GM12872 (cell line): ENCODE measurements around the gene TBR1.

Source experiments
- CTCF ChIP-seq: IDR thresholded peaks from 3 replicates; pipeline ENCODE4 v1.5.1; 2011; ENCODE audit warnings: low read depth, mild to moderate bottlenecking, low read length, moderate library complexity; ENCODE audit not compliant: insufficient read depth

TBR1 gene

GRCh38 chr2:161415987-161416707 is at the start of gene TBR1:
Gene TBR1 (plus strand): TSS chr2:161416297. CDS start chr2:161416411, 114 bp downstream.
- no peak for TF ChIP-seq CTCF

DNA sequence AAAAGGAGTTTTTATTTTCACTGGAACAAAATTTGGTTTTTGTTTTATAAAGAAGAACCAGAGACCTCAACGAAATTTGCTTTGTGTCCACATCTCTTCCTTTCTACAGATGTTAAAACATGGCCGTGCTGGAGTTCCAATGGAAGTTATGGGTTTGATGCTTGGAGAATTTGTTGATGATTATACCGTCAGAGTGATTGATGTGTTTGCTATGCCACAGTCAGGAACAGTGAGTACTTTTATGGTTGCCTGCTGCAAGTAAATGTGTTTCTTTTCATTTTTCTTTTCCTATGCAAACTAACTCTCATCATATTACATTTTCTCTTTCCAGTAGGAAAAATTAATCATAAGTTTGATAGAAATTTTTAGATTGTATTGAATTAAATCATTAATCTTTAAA is 48.4 kb upstream of the TBR1 start:
- TF ChIP-seq CTCF = no peak

DNA sequence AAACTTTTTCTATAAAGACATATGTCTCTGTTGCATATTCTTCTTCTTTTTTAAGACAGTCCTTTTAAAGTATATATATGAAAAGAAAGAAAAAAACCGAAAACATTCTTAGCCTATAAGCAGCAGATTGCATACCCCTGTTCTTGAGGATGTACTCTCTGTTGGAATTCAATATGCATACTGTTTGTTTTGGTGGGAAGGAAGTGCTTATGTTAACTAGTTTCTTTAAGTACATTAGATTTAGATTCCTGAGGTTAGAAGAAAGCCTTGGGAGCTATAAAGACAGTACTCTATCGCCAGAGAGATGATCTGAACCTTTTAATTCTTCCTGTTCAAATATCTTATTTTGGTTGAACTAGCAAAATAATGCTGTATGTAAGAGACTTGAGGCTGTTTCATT is 46.8 kb upstream of the TBR1 start:
- TF ChIP-seq CTCF = no peak

GRCh38 chr2:161370981-161371380 is 45.1 kb upstream of the TBR1 start:
- TF ChIP-seq CTCF = no peak

DNA sequence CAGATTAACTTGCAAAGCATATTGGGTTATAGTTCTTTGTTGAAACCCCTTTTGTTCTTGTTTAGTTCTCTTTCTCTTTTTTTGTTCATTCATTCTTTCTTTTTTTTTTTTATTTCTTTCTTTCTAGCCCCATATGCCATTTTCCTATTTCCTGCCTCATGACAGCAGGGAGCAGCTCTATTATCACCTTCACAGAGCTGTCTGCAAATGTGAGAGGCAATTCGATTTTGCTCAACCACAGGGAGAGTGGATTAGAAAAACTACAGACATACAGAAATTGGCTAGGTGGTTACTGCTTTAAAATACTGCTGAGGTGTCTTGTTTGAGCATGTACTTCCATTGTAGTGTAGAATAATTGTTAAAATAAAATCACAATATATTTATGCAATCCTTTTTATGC is 44.2 kb upstream of the TBR1 start:
- no peak for TF ChIP-seq CTCF

- no peak for TF ChIP-seq CTCF
These were observed 42.2 kb upstream of the TBR1 start for GRCh38 chr2:161373942-161374341.

DNA sequence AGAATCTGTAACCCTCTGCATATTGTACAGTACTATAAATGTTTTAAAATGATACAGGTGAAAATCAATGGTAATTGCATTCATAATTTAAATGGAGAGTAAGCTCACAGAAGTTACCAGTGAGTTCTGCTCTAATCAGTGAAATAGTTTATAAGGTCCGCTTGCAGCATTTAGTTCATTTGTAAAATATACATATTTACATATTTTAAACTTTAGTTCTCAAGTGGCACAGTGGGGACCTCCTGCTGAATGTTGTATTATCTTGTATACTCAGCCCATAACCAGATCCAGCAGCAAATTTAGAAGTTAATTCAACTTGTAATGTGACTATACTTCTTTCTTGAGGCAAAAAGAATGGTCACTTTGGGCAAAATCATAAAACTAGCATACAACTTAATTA is 41.7 kb upstream of the TBR1 start:
- TF ChIP-seq CTCF = no peak
